Spleen (tissue), 7 donors: ENCODE data around the gene CFLAR.

Experiments
- CTCF ChIP-seq, 11 experiments: fragments of 200-600 bp in 7 of 11; fragments of 450-650 bp in 4 of 11; sonication (generic) in 4 of 11; IDR thresholded peaks in 8 of 11; conservative IDR thresholded peaks in 3 of 11; 1 replicate in 7 of 11; 2 replicates in 4 of 11; pipeline versions ENCODE4 v1.4.0 to v1.8.0; 2016 to 2021; ENCODE audit warnings: antibody characterized with exemption in 11 of 11, inconsistent platforms in 4 of 11, mild to moderate bottlenecking in 1 of 11
- POLR2A ChIP-seq, 3 donors: fragments of 450-650 bp; IDR thresholded peaks; one replicate each; pipeline ENCODE4 v1.5.1; 2017; ENCODE audit warnings: antibody characterized with exemption in 3 of 3, mild to moderate bottlenecking in 1 of 3
- donor health status: DM: no; HTN: no; CAD: no; lungs with moderate emphysema.
- donor health status: DM: no; HTN: no; CAD: no.
- donor health status: DM: no; HTN: no; CAD: no.

GRCh38 chr2:201197781-201198180 lies 81.8 kb downstream of the CFLAR start:
- TF ChIP-seq CTCF (IDR thresholded peaks at IDR 0.05 in 8 of 11, conservative IDR thresholded peaks at IDR 0.05 in 3 of 11) (no peak), POLR2A (IDR thresholded peaks at IDR 0.05) (no peak)
